IMR-90 (cell line): ENCODE data around the gene TIMM17B. TPM values are rescaled to one million over a fixed set of nuclear protein-coding genes. Genes with fewer than 3 reads are reported as not detected.

ENCODE experiments used
- ATAC-seq: fragments of 200-7000 bp; cut with Tn5 transposase; 2 replicates; pipeline ENCODE4 v1.9.1; 2020; ENCODE audit warnings: low read depth, mild to moderate bottlenecking, moderate library complexity
- BruUV-seq: library from RNA; stranded (reverse); fragments of 400-500 nt; replicated peaks from 2 replicates; lab custom pipeline; 2021; lab: Mats Ljungman, UMichigan
- CTCF ChIA-PET: fragments of 300-600 bp; formaldehyde crosslinking; extraction: SDS; loops from one replicate; lab custom pipeline; 2021; ENCODE audit warnings: antibody characterized with exemption; lab: Yijun Ruan, JAX
- POLR2A ChIA-PET: fragments of 300-600 bp; sonication (Branson Sonifier 250); formaldehyde crosslinking; loops from one replicate; lab custom pipeline; 2022; ENCODE audit warnings: antibody characterized with exemption; ENCODE audit not compliant: unreplicated experiment; lab: Charles Lee
- DNase-seq: peaks from one replicate; pipeline ENCODE4 v3.0.0; 2013
- H2AFZ ChIP-seq: replicated peaks from 2 replicates; pipeline ENCODE3; 2013; ENCODE audit warnings: low read length, mild to moderate bottlenecking; ENCODE audit not compliant: poor library complexity
- H2AK5ac ChIP-seq: 2 replicates; pipeline ENCODE4 v1.6.1; 2013; ENCODE audit warnings: low read depth, low read length, inconsistent platforms
- H2AK9ac ChIP-seq: replicated peaks from 2 replicates; pipeline ENCODE3; 2013; ENCODE audit warnings: mild to moderate bottlenecking, low read depth, low read length, moderate library complexity; ENCODE audit not compliant: poor library complexity
- H2BK120ac ChIP-seq: 2 replicates; pipeline ENCODE4 v1.6.1; 2013; ENCODE audit warnings: low read depth, low read length, inconsistent platforms
- H2BK15ac ChIP-seq: 3 replicates; pipeline ENCODE4 v1.6.1; 2013; ENCODE audit warnings: low read depth, low read length, inconsistent platforms
- H2BK20ac ChIP-seq: 2 replicates; pipeline ENCODE4 v1.6.1; 2013; ENCODE audit warnings: low read depth, mild to moderate bottlenecking, inconsistent platforms, low read length, moderate library complexity
- H2BK5ac ChIP-seq: 2 replicates; pipeline ENCODE4 v1.6.1; 2013; ENCODE audit warnings: mild to moderate bottlenecking, low read depth, low read length, inconsistent platforms; ENCODE audit not compliant: poor library complexity, severe bottlenecking
- H3K14ac ChIP-seq: replicated peaks from 2 replicates; pipeline ENCODE4 v1.6.1; 2013; ENCODE audit warnings: low read depth, low read length, inconsistent platforms
- H3K18ac ChIP-seq: 2 replicates; pipeline ENCODE4 v1.6.1; 2013; ENCODE audit warnings: low read depth, low read length, control low read depth
- H3K23ac ChIP-seq: 2 replicates; pipeline ENCODE4 v1.6.1; 2013; ENCODE audit warnings: low read depth, low read length, inconsistent platforms
- H3K27ac ChIP-seq: 2 replicates; pipeline ENCODE4 v1.5.1; 2013; ENCODE audit warnings: mild to moderate bottlenecking, control low read depth, low read length; ENCODE audit not compliant: insufficient read depth
- H3K27me3 ChIP-seq: 2 replicates; pipeline ENCODE4 v1.6.1; 2013; ENCODE audit warnings: low read length; ENCODE audit not compliant: control insufficient read depth, insufficient read depth
- H3K36me3 ChIP-seq: 2 replicates; pipeline ENCODE4 v1.6.1; 2013; ENCODE audit warnings: low read length, mixed read lengths; ENCODE audit not compliant: control insufficient read depth, insufficient read depth
- H3K4ac ChIP-seq: 2 replicates; pipeline ENCODE4 v1.6.1; 2013; ENCODE audit warnings: low read depth, low read length, inconsistent platforms
- H3K4me1 ChIP-seq: 2 replicates; pipeline ENCODE4 v1.6.1; 2013; ENCODE audit warnings: low read length, mixed read lengths; ENCODE audit not compliant: control insufficient read depth, insufficient read depth
- H3K4me2 ChIP-seq: 2 replicates; pipeline ENCODE4 v1.6.1; 2013; ENCODE audit warnings: low read depth, mild to moderate bottlenecking, control low read depth, low read length, moderate library complexity
- H3K4me3 ChIP-seq: 2 replicates; pipeline ENCODE4 v1.5.1; 2013; ENCODE audit warnings: low read depth, mild to moderate bottlenecking, control low read depth, low read length, moderate library complexity; ENCODE audit not compliant: insufficient read depth
- H3K56ac ChIP-seq: 2 replicates; pipeline ENCODE4 v1.6.1; 2013; ENCODE audit warnings: low read length, inconsistent platforms; ENCODE audit not compliant: insufficient read depth; ENCODE audit errors: extremely low read depth
- H3K79me1 ChIP-seq, 2 experiments: 2 replicates each; pipeline ENCODE4 v1.6.1; 2013; ENCODE audit warnings: low read length in 2 of 2, inconsistent platforms in 1 of 2, low read depth in 1 of 2
- H3K9ac ChIP-seq: 2 replicates; pipeline ENCODE4 v1.6.1; 2013; ENCODE audit warnings: low read depth, low read length, control low read depth
- H3K9me1 ChIP-seq: 2 replicates; pipeline ENCODE4 v1.6.1; 2013; ENCODE audit warnings: low read length, inconsistent platforms; ENCODE audit not compliant: insufficient read depth
- H3K9me3 ChIP-seq: 2 replicates; pipeline ENCODE4 v1.6.1; 2013; ENCODE audit warnings: low read length; ENCODE audit not compliant: control insufficient read depth, insufficient read depth
- H4K20me1 ChIP-seq: 2 replicates; pipeline ENCODE4 v1.6.1; 2013; ENCODE audit warnings: low read length, inconsistent platforms; ENCODE audit not compliant: insufficient read depth
- H4K5ac ChIP-seq: 2 replicates; pipeline ENCODE4 v1.6.1; 2013; ENCODE audit warnings: mild to moderate bottlenecking, low read depth, low read length, control low read depth
- H4K8ac ChIP-seq, 2 experiments: 2 replicates each; pipeline ENCODE4 v1.6.1; 2013; ENCODE audit warnings: low read depth in 2 of 2, low read length in 2 of 2, control low read depth in 1 of 2, inconsistent platforms in 1 of 2
- H4K91ac ChIP-seq: 2 replicates; pipeline ENCODE4 v1.6.1; 2013; ENCODE audit warnings: low read depth, low read length, inconsistent platforms; ENCODE audit not compliant: insufficient read depth
- FOS ChIP-seq: fragments of 150-350 bp; IDR thresholded peaks from 2 replicates; pipeline ENCODE4 v1.6.1; 2016; ENCODE audit warnings: low read depth, low read length
- MAFK ChIP-seq: IDR thresholded peaks from 2 replicates; pipeline ENCODE4 v1.6.1; 2012; ENCODE audit warnings: low read depth, low read length, improper control_type of control experiment
- POLR2A ChIP-seq: IDR thresholded peaks from 2 replicates; pipeline ENCODE4 v1.6.1; 2012; ENCODE audit warnings: mild to moderate bottlenecking, low read depth, low read length
- WGBS, 2 experiments: methylation state at CpG; one replicate each; pipeline versions ENCODE4 v1.1.5 to v1.1.7; 2013; ENCODE audit warnings: missing lambda C conversion rate in 2 of 2; ENCODE audit not compliant: insufficient read length in 1 of 2; ENCODE audit errors: extremely low coverage in 2 of 2; 5-methylcytosine and 5-hydroxymethylcytosine counted together
- dilution Hi-C: fragments of 300-500 bp; cut with HindIII; formaldehyde crosslinking; loops from one replicate; pipeline ENCODE4 v1.14.3; 2018; ENCODE audit warnings: low sequenced_read_pairs; ENCODE audit not compliant: unreplicated experiment
- in situ Hi-C: fragments of 300-500 bp; cut with MboI; formaldehyde crosslinking; loops from 3 replicates; pipeline ENCODE4 v1.14.3; 2019; ENCODE audit warnings: low sequenced_read_pairs, inconsistent platforms, mixed read lengths
- intact Hi-C: fragments of 100-400 bp; cut with micrococcal nuclease; formaldehyde crosslinking; loops from 2 replicates; pipeline ENCODE4 v1.10.0; 2022
- polyA plus RNA-seq, 3 experiments: library from polyadenylated mRNA; depleted of rRNA; stranded (reverse); fragments of >200 nt; gene quantifications; 2 replicates each; pipeline ENCODE4 v1.2.3, GENCODE V29; 2012; ENCODE audit warnings: low replicate concordance in 1 of 3
- total RNA-seq: library from RNA; depleted of rRNA; stranded (reverse); fragments of >200 nt; gene quantifications from 2 replicates; pipeline ENCODE4 v1.2.3, GENCODE V29; 2012
- TF ChIP-seq, protein P1 (sequence below): fragments of 150-350 bp; IDR thresholded peaks from 2 replicates; pipeline ENCODE4 v1.6.1; 2016; ENCODE audit warnings: low read depth, mild to moderate bottlenecking, low read length, moderate library complexity, borderline replicate concordance
- TF ChIP-seq, protein P2 (sequence below): fragments of 150-350 bp; IDR thresholded peaks from 2 replicates; pipeline ENCODE4 v1.6.1; 2017; ENCODE audit warnings: mild to moderate bottlenecking, antibody characterized with exemption, low read length, low read depth

Gene TIMM17B
- total and polyA plus RNA-seq, 2 of the 4 experiments (the other 2 are of a cell fraction) = 28.7 to 73.6 TPM

GRCh38 chrX:48903290-48903689 lies 5.7 kb upstream of the TIMM17B start:
- Histone ChIP-seq H3K27me3 (no peaks in the 10 kb centered on the region), H3K27ac (no peak overlapping the region), H4K5ac (no peak overlapping the region), H2AFZ (no peak overlapping the region), H3K4me1 (no peaks in the 10 kb centered on the region), H2BK5ac (no peak overlapping the region), H3K56ac (no peak overlapping the region), H4K20me1 (peaks cover 2% of the 10 kb centered on the region), H3K4ac (no peak overlapping the region), H3K18ac (no peak overlapping the region), H3K79me1 (peaks cover 0 to 14% of the 10 kb centered on the region in 2 experiments; a peak in 2 of 4 replicates), H3K4me3 (no peak overlapping the region), H2BK15ac (no peak overlapping the region), H2AK5ac (no peak overlapping the region), H3K9me3 (no peaks in the 10 kb centered on the region; the same call in 1 of the 2 replicates), H3K9ac (no peak overlapping the region), H3K4me2 (no peak overlapping the region), H2AK9ac (no peak overlapping the region), H3K23ac (no peak overlapping the region), H3K9me1 (no peaks in the 10 kb centered on the region), H4K91ac (no peak overlapping the region), H2BK120ac (no peak overlapping the region), H3K36me3 (peaks cover 19% of the 10 kb centered on the region), H2BK20ac (no peak overlapping the region), H3K14ac (no peak overlapping the region), H4K8ac (no peak overlapping the region)
- intact Hi-C loops (no loop called here), dilution Hi-C loops (no loop called here), in situ Hi-C loops (no loop called here)
- DNase-seq (no peak), ATAC-seq (no peak)
- TF ChIP-seq FOS (no peak), MAFK (no peak), POLR2A (no peak)
- TF ChIP-seq, protein P1, sequence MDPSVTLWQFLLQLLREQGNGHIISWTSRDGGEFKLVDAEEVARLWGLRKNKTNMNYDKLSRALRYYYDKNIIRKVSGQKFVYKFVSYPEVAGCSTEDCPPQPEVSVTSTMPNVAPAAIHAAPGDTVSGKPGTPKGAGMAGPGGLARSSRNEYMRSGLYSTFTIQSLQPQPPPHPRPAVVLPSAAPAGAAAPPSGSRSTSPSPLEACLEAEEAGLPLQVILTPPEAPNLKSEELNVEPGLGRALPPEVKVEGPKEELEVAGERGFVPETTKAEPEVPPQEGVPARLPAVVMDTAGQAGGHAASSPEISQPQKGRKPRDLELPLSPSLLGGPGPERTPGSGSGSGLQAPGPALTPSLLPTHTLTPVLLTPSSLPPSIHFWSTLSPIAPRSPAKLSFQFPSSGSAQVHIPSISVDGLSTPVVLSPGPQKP = no peak
- TF ChIP-seq, protein P2, sequence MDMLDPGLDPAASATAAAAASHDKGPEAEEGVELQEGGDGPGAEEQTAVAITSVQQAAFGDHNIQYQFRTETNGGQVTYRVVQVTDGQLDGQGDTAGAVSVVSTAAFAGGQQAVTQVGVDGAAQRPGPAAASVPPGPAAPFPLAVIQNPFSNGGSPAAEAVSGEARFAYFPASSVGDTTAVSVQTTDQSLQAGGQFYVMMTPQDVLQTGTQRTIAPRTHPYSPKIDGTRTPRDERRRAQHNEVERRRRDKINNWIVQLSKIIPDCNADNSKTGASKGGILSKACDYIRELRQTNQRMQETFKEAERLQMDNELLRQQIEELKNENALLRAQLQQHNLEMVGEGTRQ = no peak
- no TSS peak for BruUV-seq
- no CpG with 5 or more reads among the region's 6 CpGs for WGBS, 2 experiments
- CTCF ChIA-PET = no interaction called here
- POLR2A ChIA-PET = no interaction called here
